Measurements from ENCODE around the gene PRR11. TPM values are rescaled to one million over a fixed set of nuclear protein-coding genes. Genes with fewer than 3 reads are reported as not detected.
A peak's percentile ranks its signal among the peaks of the same experiment; 100 is the strongest.

The PRR11 gene
- total RNA-seq, 4 donors from 2014 or later: 0.89 to 2.2 (median 1.3) TPM

GRCh38 chr17:59160157-59161025 is 4.8 kb downstream of the PRR11 start:
- intact Hi-C loops (cut with DNase I): no loop called here
- Histone ChIP-seq H3K36me3 (no peaks in the 10 kb centered on the region), H3K27me3 (no peaks in the 10 kb centered on the region), H3K27ac (no peak overlapping the region), H3K9me3 (no peaks in the 10 kb centered on the region), H3K4me1 (peaks cover 0 to 5% of the 10 kb centered on the region in 2 donors), H3K4me3 (replicated peaks in 1 of 3) (no peak overlapping the region)
- 53 to 56% methylated on average over 9 of the region's 9 CpGs for WGBS, 2 donors
- no peak for TF ChIP-seq POLR2A (IDR thresholded peaks at IDR 0.05)
- no peak for TF ChIP-seq CTCF (IDR thresholded peaks at IDR 0.05)
- DNase-seq: peak; percentile 59 to 70

GRCh38 chr17:59161477-59161876 is 5.9 kb downstream of the PRR11 start:
- Histone ChIP-seq H3K4me1 (no peaks in the 10 kb centered on the region), H3K4me3 (replicated peaks in 1 of 3) (no peak overlapping the region), H3K27ac (no peak overlapping the region), H3K27me3 (no peaks in the 10 kb centered on the region), H3K9me3 (no peaks in the 10 kb centered on the region), H3K36me3 (no peaks in the 10 kb centered on the region)
- no peak for DNase-seq
- TF ChIP-seq POLR2A (IDR thresholded peaks at IDR 0.05) (no peak), CTCF (IDR thresholded peaks at IDR 0.05) (no peak)
- intact Hi-C loops (cut with DNase I): no loop called here
- 96 to 98% methylated on average over 2 of the region's 2 CpGs for WGBS, 2 donors

- Histone ChIP-seq H3K27me3 (no peaks in the 10 kb centered on the region), H3K4me3 (replicated peaks in 1 of 3) (no peak overlapping the region), H3K27ac (peak overlapping the region in 2 of 3 donors; percentile 3 to 57), H3K4me1 (peaks cover 0 to 3% of the 10 kb centered on the region in 2 donors), H3K36me3 (no peaks in the 10 kb centered on the region), H3K9me3 (no peaks in the 10 kb centered on the region)
- intact Hi-C loops (cut with DNase I): no loop called here
- WGBS, 2 donors: 41 to 49% methylated on average over 2 of the region's 2 CpGs
- TF ChIP-seq CTCF (IDR thresholded peaks at IDR 0.05) (peak in 5 of 6 experiments; percentile 54 to 76 (median 69)), POLR2A (IDR thresholded peaks at IDR 0.05) (peak in 1 of 2 donors; percentile 9)
- peak; percentile 79 to 83 for DNase-seq
These were observed 10.4 kb downstream of the PRR11 start for GRCh38 chr17:59165933-59166342.

GRCh38 chr17:59167571-59168001 is 12.0 kb downstream of the PRR11 start:
- 85 to 94% methylated on average over 2 of the region's 2 CpGs for WGBS, 2 donors
- no peaks in the 10 kb centered on the region for H3K36me3 ChIP-seq
- H3K9me3 ChIP-seq: no peaks in the 10 kb centered on the region
- no peaks in the 10 kb centered on the region for H3K27me3 ChIP-seq
- H3K4me3 ChIP-seq (replicated peaks in 1 of 3): no peak overlapping the region
- no peak overlapping the region for H3K27ac ChIP-seq
- peaks cover 0 to 3% of the 10 kb centered on the region in 2 donors for H3K4me1 ChIP-seq
- no peak for TF ChIP-seq CTCF (IDR thresholded peaks at IDR 0.05)
- no peak for TF ChIP-seq POLR2A (IDR thresholded peaks at IDR 0.05)
- DNase-seq: no peak
- intact Hi-C loops (cut with DNase I): no loop called here

GRCh38 chr17:59172436-59173004 is 17.0 kb downstream of the PRR11 start:
- Histone ChIP-seq H3K4me1 (no peaks in the 10 kb centered on the region), H3K27ac (no peak overlapping the region), H3K9me3 (no peaks in the 10 kb centered on the region), H3K4me3 (replicated peaks in 1 of 3) (no peak overlapping the region), H3K27me3 (no peaks in the 10 kb centered on the region), H3K36me3 (no peaks in the 10 kb centered on the region)
- no peak for DNase-seq
- WGBS, 2 donors: 98 to 100% methylated on average over 18 to 19 of the region's 33 CpGs
- TF ChIP-seq CTCF (IDR thresholded peaks at IDR 0.05): no peak
- no peak for TF ChIP-seq POLR2A (IDR thresholded peaks at IDR 0.05)
- intact Hi-C loops (cut with DNase I): no loop called here

All from thyroid gland (tissue), 4 donors.